CD4-positive, alpha-beta memory T cell (primary cell): Measurements from ENCODE around the gene GALNS. TPM values are rescaled to one million over a fixed set of nuclear protein-coding genes. Genes with fewer than 3 reads are reported as not detected.

Experiments
- CTCF ChIA-PET: fragments of 350-600 bp; sonication (Branson Sonifier 250); formaldehyde crosslinking; loops from one replicate; lab custom pipeline; 2021; ENCODE audit warnings: inconsistent platforms; ENCODE audit not compliant: partially characterized antibody; lab: Charles Lee
- POLR2A ChIA-PET: fragments of 350-600 bp; sonication (Branson Sonifier 250); formaldehyde crosslinking; loops from one replicate; lab custom pipeline; 2021; ENCODE audit not compliant: partially characterized antibody; lab: Charles Lee
- DNase-seq, 5 donors: peaks; one replicate each; pipeline versions ENCODE4 v3.0.0 to v3.0.0-alpha.2; 2020 to 2022; ENCODE audit warnings: mixed read lengths in 1 of 5
- H3K27ac ChIP-seq: one replicate; pipeline ENCODE4 v1.7.0; 2013; ENCODE audit warnings: low read depth, low read length
- H3K27me3 ChIP-seq: 2 replicates; pipeline ENCODE4 v1.7.0; 2013; ENCODE audit warnings: mild to moderate bottlenecking, low read length, moderate library complexity; ENCODE audit not compliant: insufficient read depth
- H3K36me3 ChIP-seq: 2 replicates; pipeline ENCODE4 v1.7.0; 2013; ENCODE audit warnings: mild to moderate bottlenecking, low read length, moderate library complexity; ENCODE audit not compliant: insufficient read depth
- H3K4me1 ChIP-seq: 2 replicates; pipeline ENCODE4 v1.7.0; 2013; ENCODE audit warnings: mild to moderate bottlenecking, low read length, moderate library complexity; ENCODE audit not compliant: insufficient read depth
- H3K4me3 ChIP-seq, 2 donors: one replicate each; pipeline ENCODE4 v1.7.0; 2013; ENCODE audit warnings: low read length in 2 of 2, mild to moderate bottlenecking in 1 of 2
- H3K9me3 ChIP-seq, 2 donors: one replicate each; pipeline ENCODE4 v1.7.0; 2013; ENCODE audit warnings: low read length in 2 of 2, control low read depth in 1 of 2; ENCODE audit not compliant: control insufficient read depth in 1 of 2
- H3K27ac Mint-ChIP-seq, 7 donors: one replicate each; pipeline ENCODE4 v1.8.0; 2020 to 2021; ENCODE audit warnings: mixed read lengths in 7 of 7, mild to moderate bottlenecking in 6 of 7, inconsistent platforms in 3 of 7, moderate library complexity in 3 of 7
- H3K27me3 Mint-ChIP-seq, 2 donors: one replicate each; pipeline ENCODE4 v1.8.0; 2020 to 2021; ENCODE audit warnings: mixed read lengths in 2 of 2
- H3K36me3 Mint-ChIP-seq, 2 donors: one replicate each; pipeline ENCODE4 v1.8.0; 2020 to 2021; ENCODE audit warnings: mixed read lengths in 2 of 2, inconsistent platforms in 1 of 2, mild to moderate bottlenecking in 1 of 2
- H3K4me1 Mint-ChIP-seq, 4 donors: one replicate each; pipeline ENCODE4 v1.8.0; 2020 to 2021; ENCODE audit warnings: mixed read lengths in 4 of 4, mild to moderate bottlenecking in 1 of 4
- H3K4me3 Mint-ChIP-seq, 8 donors: one replicate each; pipeline ENCODE4 v1.8.0; 2020 to 2021; ENCODE audit warnings: mixed read lengths in 8 of 8, mild to moderate bottlenecking in 7 of 8, moderate library complexity in 6 of 8, inconsistent platforms in 3 of 8
- H3K9me3 Mint-ChIP-seq, 8 donors: one replicate each; pipeline ENCODE4 v1.8.0; 2020 to 2021; ENCODE audit warnings: mixed read lengths in 8 of 8, mild to moderate bottlenecking in 5 of 8, inconsistent platforms in 3 of 8, moderate library complexity in 1 of 8
- intact Hi-C: fragments of 100-400 bp; cut with micrococcal nuclease; formaldehyde crosslinking; loops from one replicate; pipeline ENCODE4 v1.15.1; 2023
- polyA plus RNA-seq, 2 donors: library from polyadenylated mRNA; unstranded; fragments of 300-500 nt; fragmentation: Illumina TruSeq; gene quantifications; one replicate each; pipeline ENCODE4 v1.2.3, GENCODE V29; 2021
- total RNA-seq, 2 experiments: library from RNA; stranded (reverse); gene quantifications; one replicate each; pipeline ENCODE4 v1.2.3, GENCODE V29; 2021

The GALNS gene
- total and polyA plus RNA-seq, 4 experiments from 2014 or later, result 5.6 to 65.7 (median 33.7) TPM

DNA sequence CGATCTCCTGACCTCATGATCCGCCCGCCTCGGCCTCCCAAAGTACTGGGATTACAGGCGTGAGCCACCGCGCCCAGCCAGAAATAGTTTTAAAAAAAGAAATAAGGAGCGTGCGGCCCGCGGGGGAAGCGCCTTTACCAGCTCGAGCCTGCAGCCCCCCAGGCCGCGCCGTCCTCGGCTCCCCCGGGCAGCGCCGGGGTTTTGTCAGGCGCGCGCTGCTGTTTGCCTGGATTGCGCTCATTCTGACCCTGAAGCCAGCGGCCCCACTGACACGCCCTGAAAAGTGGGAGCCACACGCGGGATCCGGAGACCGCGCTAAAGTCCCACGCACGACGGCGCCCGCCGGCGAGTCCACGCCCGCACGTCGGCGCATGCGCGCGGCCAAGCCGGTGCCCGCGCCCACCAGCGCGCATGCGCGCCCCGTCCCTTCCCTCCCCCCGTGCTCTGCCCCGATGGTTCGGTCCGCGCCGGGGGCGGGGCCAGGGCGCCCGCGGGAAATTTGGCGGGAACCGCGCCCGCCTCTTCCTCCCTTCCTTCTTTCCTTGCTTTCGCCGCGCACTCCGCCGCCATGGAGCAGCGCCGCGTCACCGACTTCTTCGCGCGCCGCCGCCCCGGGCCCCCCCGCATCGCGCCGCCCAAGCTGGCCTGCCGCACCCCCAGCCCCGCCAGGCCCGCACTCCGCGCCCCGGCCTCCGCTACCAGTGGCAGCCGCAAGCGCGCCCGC, 53.3 kb downstream of the GALNS start, which contains the start of gene CDT1:
CDT1 (plus strand) TSS at position 526 of the 724 bp plus-strand sequence; CDS start at position 569, 43 bp downstream.
- POLR2A ChIA-PET, result interaction anchor here (0.6 to 11.8 kb wide), 13 partner anchors 9 to 1070 kb away, joined by 3 to 206 read pairs (median 5); partner anchors contain the start of genes APRT, CTU2, GALNS and PIEZO1

DNA sequence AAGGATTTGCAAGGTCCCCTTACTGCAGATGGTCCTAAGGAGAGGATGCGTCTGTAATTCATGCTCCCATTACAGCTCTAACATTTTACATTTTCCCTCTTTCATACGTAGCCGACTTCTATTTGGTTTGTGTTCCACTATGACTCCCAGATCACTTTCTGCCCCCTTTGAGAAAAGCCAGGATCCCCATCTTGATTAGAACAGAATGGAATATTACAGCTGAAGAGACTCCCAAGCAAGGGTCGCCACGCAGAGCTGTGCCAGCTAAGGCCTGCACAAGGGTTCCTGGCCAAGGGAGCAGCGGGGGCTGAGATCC, 56.5 kb downstream of the GALNS start:
- no peak overlapping the region for H3K27ac ChIP-seq
- no peaks in the 10 kb centered on the region for H3K36me3 ChIP-seq
- H3K27ac Mint-ChIP-seq, result peak overlapping the region in 6 of 7 donors; percentile 0 to 88 (median 29)
- intact Hi-C loops, result no loop called here
- ChIA-PET CTCF (interaction anchor here (0.5 to 2.7 kb wide), 5 partner anchors 12 to 135 kb away, joined by 3 to 13 read pairs (median 3); no protein-coding TSS in a partner anchor), POLR2A (interaction anchor here (0.8 to 4.6 kb wide), 8 partner anchors 11 to 97 kb away, joined by 3 to 41 read pairs (median 3); partner anchors contain the start of genes APRT, CTU2, GALNS and RNF166)
- peak overlapping the region in 3 of 8 donors; percentile 7 to 30 (median 13) for H3K4me3 Mint-ChIP-seq
- no peaks in the 10 kb centered on the region for H3K9me3 ChIP-seq
- H3K4me1 Mint-ChIP-seq, result peaks cover 11 to 35% (median 23%) of the 10 kb centered on the region in 4 donors
- peaks cover 0 to 2% of the 10 kb centered on the region in 2 donors for H3K36me3 Mint-ChIP-seq
- peaks cover 40% of the 10 kb centered on the region for H3K4me1 ChIP-seq
- no peak overlapping the region for H3K4me3 ChIP-seq
- DNase-seq, result no peak
- no peaks in the 10 kb centered on the region for H3K9me3 Mint-ChIP-seq
- no peaks in the 10 kb centered on the region for H3K27me3 ChIP-seq
- H3K27me3 Mint-ChIP-seq, result no peaks in the 10 kb centered on the region

More for the DNA sequence above, 53.3 kb downstream of the GALNS start, which contains the start of gene CDT1:
- no peaks in the 10 kb centered on the region for H3K27me3 Mint-ChIP-seq
- CTCF ChIA-PET, result interaction anchor here (0.6 to 1.5 kb wide), 5 partner anchors 10 to 682 kb away, joined by 3 to 5 read pairs (median 3); no protein-coding TSS in a partner anchor
- DNase-seq, result peak; percentile 74 to 90 (median 84)
- peak within 1 kb of the TSS; percentile 55 for H3K27ac ChIP-seq
- no peaks in the 10 kb centered on the region for H3K9me3 Mint-ChIP-seq
- peak within 1 kb of the TSS; percentile 83 to 91 (median 88) for H3K4me3 Mint-ChIP-seq
- no peaks in the 10 kb centered on the region for H3K27me3 ChIP-seq
- no peaks in the 10 kb centered on the region for H3K36me3 ChIP-seq
- H3K4me1 ChIP-seq, result peaks cover 26% of the 10 kb centered on the region
- H3K9me3 ChIP-seq, result no peaks in the 10 kb centered on the region
- intact Hi-C loops, result loop anchor here (1.0 kb wide), 2 partner anchors 8 to 13 kb away; partner anchors contain the start of gene APRT
- peaks cover 6 to 24% (median 16%) of the 10 kb centered on the region in 4 donors for H3K4me1 Mint-ChIP-seq
- peak within 1 kb of the TSS; percentile 73 to 95 (median 89) for H3K27ac Mint-ChIP-seq
- H3K36me3 Mint-ChIP-seq, result peaks cover 0 to 5% of the 10 kb centered on the region in 2 donors
- peak within 1 kb of the TSS; percentile 36 to 68 for H3K4me3 ChIP-seq

DNA sequence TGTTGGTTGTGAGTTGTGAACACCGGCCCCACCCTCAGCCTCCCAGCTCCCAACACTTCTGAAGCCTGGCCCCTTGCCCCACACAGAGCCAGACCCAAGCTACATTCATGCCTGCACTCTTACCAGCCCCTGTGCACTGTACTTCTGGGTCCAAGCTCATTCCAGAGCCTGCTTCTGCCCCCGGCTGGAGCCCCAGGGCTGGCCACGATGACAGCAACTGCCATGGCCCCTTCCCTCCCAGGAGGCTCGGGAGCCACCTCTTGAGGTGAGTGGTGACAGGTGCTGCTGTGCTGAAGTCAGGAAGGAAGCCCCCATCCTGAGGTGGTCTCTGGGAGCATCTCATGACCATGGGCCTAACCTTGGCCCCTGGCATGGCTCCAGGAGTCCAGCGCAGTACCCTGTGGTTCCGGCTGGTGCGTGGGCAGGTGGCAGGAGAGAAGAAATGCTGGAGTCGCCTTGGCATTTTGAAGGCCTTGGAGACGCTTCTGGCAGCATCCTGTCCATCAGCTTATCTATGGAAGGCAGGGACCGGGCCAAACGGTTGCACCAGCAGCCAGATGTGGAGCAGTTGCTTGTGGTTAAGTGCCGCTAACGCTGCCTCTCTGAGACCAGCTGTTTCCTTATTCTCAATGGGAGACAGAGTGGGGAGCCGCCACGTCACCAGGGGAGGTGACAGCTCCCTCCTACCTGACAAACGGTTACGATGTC, 57.0 kb downstream of the GALNS start:
- Mint-ChIP-seq H3K27ac (peak overlapping the region in 4 of 7 donors; percentile 0 to 88 (median 20)), H3K27me3 (no peaks in the 10 kb centered on the region), H3K4me3 (peak overlapping the region in 1 of 8 donors; percentile 13), H3K9me3 (no peaks in the 10 kb centered on the region), H3K4me1 (peaks cover 16 to 40% (median 28%) of the 10 kb centered on the region in 4 donors), H3K36me3 (peaks cover 0 to 2% of the 10 kb centered on the region in 2 donors)
- DNase-seq, result no peak
- intact Hi-C loops, result no loop called here
- Histone ChIP-seq H3K36me3 (no peaks in the 10 kb centered on the region), H3K9me3 (no peaks in the 10 kb centered on the region), H3K27me3 (no peaks in the 10 kb centered on the region), H3K4me1 (peaks cover 41% of the 10 kb centered on the region), H3K4me3 (no peak overlapping the region), H3K27ac (no peak overlapping the region)
- CTCF ChIA-PET, result interaction anchor here (0.5 to 2.7 kb wide), 6 partner anchors 12 to 134 kb away, joined by 3 to 13 read pairs (median 4); partner anchors contain the start of gene APRT
- POLR2A ChIA-PET, result interaction anchor here (0.8 to 4.6 kb wide), 8 partner anchors 10 to 96 kb away, joined by 3 to 41 read pairs (median 3); partner anchors contain the start of genes APRT, CTU2, GALNS and RNF166

DNA sequence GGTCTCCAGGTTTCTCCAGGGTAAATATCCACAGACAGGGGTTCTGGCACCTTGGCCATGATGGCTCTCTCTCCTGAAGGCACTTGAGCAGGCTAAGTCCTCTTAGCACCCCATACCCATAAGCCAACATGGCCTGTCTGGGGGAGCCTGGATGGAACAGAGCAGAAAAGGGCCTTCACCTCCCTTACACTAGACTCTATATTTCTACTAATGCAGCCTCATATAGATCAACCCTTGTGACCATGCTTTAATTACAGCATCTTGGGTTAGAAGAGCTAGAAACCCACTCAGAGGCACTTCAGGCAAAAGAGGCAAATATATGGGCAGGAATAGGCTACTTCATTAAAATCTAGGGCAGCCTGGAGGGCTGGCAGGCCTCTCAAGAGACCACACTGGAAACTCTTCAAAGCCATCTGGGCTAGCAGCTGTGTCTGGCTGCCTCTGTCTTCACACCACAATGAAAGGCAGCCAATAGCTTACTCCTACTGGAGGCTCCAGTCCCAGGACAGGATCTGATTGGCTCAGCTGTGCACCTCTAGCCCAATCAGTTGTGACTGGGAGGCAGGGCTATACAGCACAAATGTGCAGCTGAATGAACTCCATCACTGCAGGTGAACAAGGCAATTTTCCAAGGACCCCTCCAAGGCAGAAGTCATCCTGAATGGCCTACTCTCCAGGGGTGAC, 57.8 kb downstream of the GALNS start:
- Mint-ChIP-seq H3K9me3 (no peaks in the 10 kb centered on the region), H3K4me1 (peaks cover 17 to 47% (median 32%) of the 10 kb centered on the region in 4 donors), H3K27me3 (no peaks in the 10 kb centered on the region), H3K36me3 (peaks cover 0 to 2% of the 10 kb centered on the region in 2 donors), H3K27ac (peak overlapping the region in 3 of 7 donors; percentile 12 to 32 (median 30)), H3K4me3 (no peak overlapping the region)
- ChIA-PET POLR2A (interaction anchor here (1.5 to 4.6 kb wide), 3 partner anchors 11 to 17 kb away, joined by 5 to 41 read pairs (median 35); partner anchors contain the start of gene APRT), CTCF (interaction anchor here (1.0 to 2.7 kb wide), 4 partner anchors 13 to 62 kb away, joined by 3 to 13 read pairs (median 4); partner anchors contain the start of gene APRT)
- DNase-seq, result no peak
- intact Hi-C loops, result no loop called here
- no peaks in the 10 kb centered on the region for H3K9me3 ChIP-seq
- H3K36me3 ChIP-seq, result no peaks in the 10 kb centered on the region
- no peak overlapping the region for H3K27ac ChIP-seq
- H3K27me3 ChIP-seq, result no peaks in the 10 kb centered on the region
- no peak overlapping the region for H3K4me3 ChIP-seq
- peaks cover 39% of the 10 kb centered on the region for H3K4me1 ChIP-seq

DNA sequence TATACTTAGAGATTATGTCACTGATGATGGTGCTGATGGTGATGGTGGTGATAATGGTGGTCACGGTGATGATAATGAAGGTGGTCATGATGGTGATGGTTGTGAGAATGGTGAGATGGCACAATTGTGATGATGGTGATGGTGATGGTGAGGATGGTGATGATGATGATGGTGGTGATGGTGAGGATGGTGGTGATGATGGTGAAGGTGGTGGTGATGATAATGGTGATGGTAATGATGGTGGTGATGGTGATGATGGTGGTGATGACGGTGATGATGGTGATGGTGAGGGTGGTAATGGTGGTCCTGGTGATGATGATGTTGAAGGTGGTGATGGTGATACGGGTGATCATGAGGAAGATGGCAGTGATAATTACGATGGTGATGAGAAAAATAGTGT, 58.7 kb downstream of the GALNS start:
- H3K4me3 Mint-ChIP-seq, result no peak overlapping the region
- Histone ChIP-seq H3K27ac (no peak overlapping the region), H3K4me1 (peaks cover 46% of the 10 kb centered on the region), H3K36me3 (no peaks in the 10 kb centered on the region), H3K27me3 (no peaks in the 10 kb centered on the region), H3K9me3 (no peaks in the 10 kb centered on the region), H3K4me3 (no peak overlapping the region)
- H3K9me3 Mint-ChIP-seq, result no peaks in the 10 kb centered on the region
- POLR2A ChIA-PET, result interaction anchor here (4.6 kb wide), 1 partner anchor 13 kb away, joined by 41 read pairs; the partner anchor contains the start of gene APRT
- H3K36me3 Mint-ChIP-seq, result peaks cover 0 to 2% of the 10 kb centered on the region in 2 donors
- CTCF ChIA-PET, result interaction anchor here (1.0 to 1.5 kb wide), 2 partner anchors 15 to 18 kb away, joined by 3 read pairs; no protein-coding TSS in a partner anchor
- H3K4me1 Mint-ChIP-seq, result peaks cover 19 to 56% (median 37%) of the 10 kb centered on the region in 4 donors
- H3K27ac Mint-ChIP-seq, result no peak overlapping the region
- intact Hi-C loops, result no loop called here
- no peaks in the 10 kb centered on the region for H3K27me3 Mint-ChIP-seq
- DNase-seq, result no peak

DNA sequence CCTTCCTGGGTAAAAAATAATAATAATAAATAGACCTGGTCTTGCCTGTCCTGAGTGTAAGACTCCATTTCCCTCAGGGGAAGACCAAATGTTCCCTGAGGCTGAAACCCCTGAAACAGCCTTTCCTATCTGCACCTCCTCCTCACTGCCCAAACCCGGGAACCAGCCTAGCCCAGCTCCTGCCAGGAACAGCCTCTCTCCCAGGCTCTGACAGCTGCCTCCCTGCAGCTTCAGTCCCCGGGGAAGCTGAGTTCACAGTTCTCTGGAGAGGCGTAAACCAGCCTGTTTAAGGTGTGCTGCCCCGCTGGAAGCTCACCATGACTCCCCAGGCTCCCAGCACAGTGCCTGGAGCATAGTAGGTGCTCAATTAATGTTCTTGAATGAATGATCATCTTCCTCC, 60.5 kb downstream of the GALNS start:
- intact Hi-C loops, result no loop called here
- Histone ChIP-seq H3K27ac (no peak overlapping the region), H3K4me1 (peaks cover 60% of the 10 kb centered on the region), H3K36me3 (no peaks in the 10 kb centered on the region), H3K9me3 (no peaks in the 10 kb centered on the region), H3K27me3 (no peaks in the 10 kb centered on the region), H3K4me3 (no peak overlapping the region)
- Mint-ChIP-seq H3K27ac (peak overlapping the region in 5 of 7 donors; percentile 36 to 83 (median 57)), H3K4me1 (peaks cover 24 to 62% (median 45%) of the 10 kb centered on the region in 4 donors), H3K4me3 (peak overlapping the region in 1 of 8 donors; percentile 15), H3K9me3 (no peaks in the 10 kb centered on the region), H3K27me3 (no peaks in the 10 kb centered on the region), H3K36me3 (no peaks in the 10 kb centered on the region)
- ChIA-PET CTCF (interaction anchor here (1.8 kb wide), 1 partner anchor 61 kb away, joined by 6 read pairs; the partner anchor contains the start of genes GALNS and TRAPPC2L), POLR2A (no interaction called here)
- DNase-seq, result no peak
